CD4-positive, alpha-beta T cell treated with Interleukin-17A for 1 hour (primary cell): Measurements from ENCODE around the gene MEFV.
"Not testable (repeated sequence)": the region's sequence is repeated elsewhere in the genome, so short reads cannot be mapped to it uniquely, and the experiment has no call there.

ENCODE experiments used
- DNase-seq: peaks from one replicate; pipeline ENCODE4 v3.0.0-alpha.2; 2020

MEFV gene

GRCh38 chr16:3214904-3215600, 41.4 kb downstream of the MEFV start:
- DNase-seq, result peak; percentile 75

DNA sequence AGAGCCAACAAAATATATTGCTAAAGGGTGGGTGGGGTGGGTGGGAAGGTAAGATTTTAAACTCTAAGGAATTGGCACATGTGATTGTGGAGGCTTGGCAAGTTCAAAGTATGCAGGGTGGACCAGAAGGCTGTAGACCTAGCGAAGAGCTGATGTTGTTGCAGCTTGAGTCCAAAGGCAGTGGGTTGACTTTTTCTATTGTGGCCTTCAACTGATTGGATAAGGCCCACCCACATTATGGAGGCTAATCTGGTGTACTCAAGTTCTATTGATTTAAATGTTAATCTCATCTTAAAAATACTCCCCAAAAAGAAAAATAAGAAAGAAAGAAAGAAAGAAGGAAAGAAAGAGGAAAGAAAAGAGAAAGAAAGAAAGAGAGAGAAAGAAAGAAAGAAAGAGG, 43.9 kb downstream of the MEFV start:
- no peak for DNase-seq

GRCh38 chr16:3212006-3212405, 44.4 kb downstream of the MEFV start:
- DNase-seq, result no peak

GRCh38 chr16:3207086-3207953, 49.1 kb downstream of the MEFV start:
- DNase-seq, result no peak

GRCh38 chr16:3205939-3206338, 50.5 kb downstream of the MEFV start:
- DNase-seq, result not testable (repeated sequence)

DNA sequence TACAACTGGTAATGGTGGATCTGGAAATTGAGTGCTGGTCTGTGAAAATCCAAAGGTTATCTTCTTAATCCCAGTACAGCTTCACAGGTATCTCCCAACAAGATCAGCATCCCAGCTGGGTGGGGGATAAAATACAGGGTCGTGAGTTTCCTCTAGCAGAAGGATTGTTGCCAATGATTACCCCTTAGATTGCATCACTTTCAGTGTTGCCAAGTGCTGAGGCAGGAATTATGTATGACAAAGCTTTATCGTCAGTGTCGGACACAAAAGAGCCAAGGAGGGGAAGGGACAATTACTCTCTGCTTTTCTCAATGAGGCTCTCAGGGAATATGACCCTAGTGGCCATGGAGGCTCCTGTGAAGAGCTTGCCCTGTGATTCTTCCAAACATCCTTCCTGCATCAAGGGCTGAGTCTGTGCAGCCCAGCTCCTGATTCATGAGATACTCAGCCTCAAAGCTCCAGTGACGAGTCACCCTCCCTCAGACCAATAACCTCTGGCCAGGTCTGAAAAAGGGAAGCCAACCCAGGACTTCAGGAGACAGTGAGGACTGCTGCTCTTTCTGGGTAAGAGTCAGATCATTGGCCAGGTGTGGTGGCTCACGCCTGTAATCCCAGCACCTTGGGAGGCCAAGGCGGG, 53.4 kb downstream of the MEFV start:
- DNase-seq, result no peak

- DNase-seq, result no peak
These were observed 57.9 kb downstream of the MEFV start for GRCh38 chr16:3198334-3199072.

DNA sequence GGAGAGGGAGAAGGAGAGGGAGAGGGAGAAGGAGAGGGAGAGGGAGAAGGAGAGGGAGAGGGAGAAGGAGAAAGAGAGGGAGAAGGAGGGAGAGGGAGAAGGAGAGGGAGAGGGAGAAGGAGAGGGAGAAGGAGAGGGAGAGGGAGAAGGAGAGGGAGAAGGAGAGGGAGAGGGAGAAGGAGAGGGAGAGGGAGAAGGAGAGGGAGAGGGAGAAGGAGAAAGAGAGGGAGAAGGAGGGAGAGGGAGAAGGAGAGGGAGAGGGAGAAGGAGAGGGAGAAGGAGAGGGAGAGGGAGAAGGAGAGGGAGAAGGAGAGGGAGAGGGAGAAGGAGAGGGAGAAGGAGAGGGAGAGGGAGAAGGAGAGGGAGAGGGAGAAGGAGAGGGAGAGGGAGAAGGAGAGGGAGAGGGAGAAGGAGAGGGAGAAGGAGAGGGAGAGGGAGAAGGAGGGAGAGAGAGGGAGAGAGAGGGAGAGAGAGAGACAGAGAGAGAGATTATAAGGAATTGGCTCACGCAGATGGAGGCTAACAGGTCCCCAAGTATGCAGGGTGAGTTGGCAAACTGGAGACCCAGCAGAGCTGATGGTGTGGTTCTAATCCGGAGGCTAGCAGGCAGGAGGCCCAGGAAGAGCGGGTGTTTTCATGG, 58.6 kb downstream of the MEFV start:
- DNase-seq, result not testable (repeated sequence)

- no peak for DNase-seq
These were observed 60.5 kb downstream of the MEFV start for GRCh38 chr16:3195975-3196374.

GRCh38 chr16:3194792-3195191, 61.6 kb downstream of the MEFV start:
- DNase-seq, result no peak

DNA sequence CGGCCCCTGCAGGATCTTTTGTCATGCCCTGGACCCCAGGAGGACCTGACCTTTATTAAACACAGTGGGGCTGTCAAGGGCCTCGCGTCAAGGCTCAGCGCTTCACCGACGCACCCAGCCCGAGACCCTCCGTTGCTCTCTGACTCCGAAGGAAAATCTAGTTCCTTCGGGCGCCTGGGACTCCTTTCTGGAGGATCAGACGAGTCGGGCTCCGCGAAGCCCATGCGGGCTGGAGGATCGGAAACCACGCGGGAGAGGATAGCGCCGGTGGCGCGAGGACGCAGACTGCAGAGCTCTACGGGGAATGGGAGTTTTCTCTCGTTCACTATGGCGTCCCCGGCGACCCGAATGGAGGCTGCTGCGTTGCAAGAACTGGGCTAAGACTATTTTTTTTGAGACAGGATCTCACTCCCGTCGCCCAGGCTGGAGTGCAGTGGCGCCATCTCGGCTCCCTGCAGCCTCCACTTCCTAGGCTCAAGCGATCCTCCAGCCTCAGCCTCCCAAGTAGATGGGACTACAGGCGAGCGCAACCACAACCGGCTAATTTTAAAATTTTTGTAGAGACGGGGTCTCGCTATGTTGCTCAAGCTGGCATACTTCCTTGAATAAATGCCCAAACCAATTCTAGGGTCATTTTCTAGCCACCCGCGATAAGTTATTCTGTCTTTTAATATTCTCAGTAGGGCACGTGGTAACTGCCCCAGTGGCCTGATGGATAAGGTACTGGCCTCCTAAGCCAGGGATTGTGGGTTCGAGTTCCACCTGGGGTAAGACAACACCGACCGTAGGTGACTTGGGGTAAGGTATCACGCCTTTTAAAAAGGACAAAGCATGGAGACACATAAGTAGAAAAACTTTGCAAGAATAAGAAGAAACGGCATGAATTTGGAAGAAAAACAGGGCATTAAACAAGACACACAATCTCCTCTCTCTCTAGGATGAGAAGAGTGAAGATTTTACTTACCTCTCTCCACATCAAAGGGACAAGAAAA, 62.9 kb downstream of the MEFV start:
- no peak for DNase-seq

GRCh38 chr16:3192476-3193019, 63.9 kb downstream of the MEFV start:
- DNase-seq, result no peak
